Measurements from ENCODE around the gene MVB12A.
A peak's percentile ranks its signal among the peaks of the same experiment; 100 is the strongest.

MVB12A gene

GRCh38 chr19:17445526-17446165, 25.8 kb downstream of the MVB12A start:
- no peak for DNase-seq (ENCODE audit: low spot score)

GRCh38 chr19:17447704-17448130, 27.9 kb downstream of the MVB12A start:
- DNase-seq (ENCODE audit: low spot score): no peak

GRCh38 chr19:17448131-17448967, 28.5 kb downstream of the MVB12A start, which contains the start of gene TMEM221:
Gene TMEM221, minus strand, starts transcription at chr19:17448668. Its CDS starts 206 bp downstream, at chr19:17448462.
- peak; percentile 80 for DNase-seq (ENCODE audit: low spot score)

GRCh38 chr19:17450264-17451075, 30.6 kb downstream of the MVB12A start:
- no peak for DNase-seq (ENCODE audit: low spot score)

GRCh38 chr19:17451820-17452219, 32.0 kb downstream of the MVB12A start:
- no peak for DNase-seq (ENCODE audit: low spot score)

GRCh38 chr19:17454576-17455071, 34.8 kb downstream of the MVB12A start:
- DNase-seq (ENCODE audit: low spot score): no peak

GRCh38 chr19:17455308-17456123, 35.7 kb downstream of the MVB12A start:
- DNase-seq (ENCODE audit: low spot score): no peak

GRCh38 chr19:17456127-17456526, 36.3 kb downstream of the MVB12A start:
- no peak for DNase-seq (ENCODE audit: low spot score)

- no peak for DNase-seq (ENCODE audit: low spot score)
Observed at GRCh38 chr19:17457616-17458015, 37.8 kb downstream of the MVB12A start.

GRCh38 chr19:17458970-17459369, 39.1 kb downstream of the MVB12A start:
- no peak for DNase-seq (ENCODE audit: low spot score)

- no peak for DNase-seq (ENCODE audit: low spot score)
Observed at GRCh38 chr19:17460372-17461230, 40.8 kb downstream of the MVB12A start, which contains the start of gene NXNL1. Gene NXNL1, minus strand, starts transcription at chr19:17460926. Its CDS starts 57 bp downstream, at chr19:17460869.

GRCh38 chr19:17466487-17466850, 46.6 kb downstream of the MVB12A start:
- no peak for DNase-seq (ENCODE audit: low spot score)

- DNase-seq (ENCODE audit: low spot score): no peak
Observed at GRCh38 chr19:17467471-17468301, 47.8 kb downstream of the MVB12A start.

- peak; percentile 52 for DNase-seq (ENCODE audit: low spot score)
Observed at GRCh38 chr19:17468302-17469091, 48.6 kb downstream of the MVB12A start.

GRCh38 chr19:17469092-17469480, 49.2 kb downstream of the MVB12A start:
- no peak for DNase-seq (ENCODE audit: low spot score)

GRCh38 chr19:17469481-17470067, 49.7 kb downstream of the MVB12A start:
- DNase-seq (ENCODE audit: low spot score): peak; percentile 98

- DNase-seq (ENCODE audit: low spot score): peak; percentile 99
Observed at GRCh38 chr19:17470068-17470841, 50.4 kb downstream of the MVB12A start, which contains the start of gene SLC27A1. Gene SLC27A1, plus strand, starts transcription at chr19:17470524. Its CDS starts 17 bp downstream, at chr19:17470541.

All from ecto neural progenitor cell (in vitro differentiated cells).